A549 (cell line): Measurements from ENCODE around the gene NRXN3.

Source experiments
- CTCF ChIP-seq: fragments of >200 bp; sonication (Bioruptor Twin); formaldehyde crosslinking; IDR thresholded peaks from 3 replicates; pipeline ENCODE4 v1.5.1; 2016
- MAFK ChIP-seq: fragments of 450-650 bp; IDR thresholded peaks from 2 replicates; pipeline ENCODE4 v1.6.1; 2014; ENCODE audit not compliant: partially characterized antibody
- MYC ChIP-seq: IDR thresholded peaks from 2 replicates; pipeline ENCODE4 v1.6.1; 2012; ENCODE audit warnings: mild to moderate bottlenecking, inconsistent platforms, low read length, improper control_type of control experiment, borderline replicate concordance

DNA sequence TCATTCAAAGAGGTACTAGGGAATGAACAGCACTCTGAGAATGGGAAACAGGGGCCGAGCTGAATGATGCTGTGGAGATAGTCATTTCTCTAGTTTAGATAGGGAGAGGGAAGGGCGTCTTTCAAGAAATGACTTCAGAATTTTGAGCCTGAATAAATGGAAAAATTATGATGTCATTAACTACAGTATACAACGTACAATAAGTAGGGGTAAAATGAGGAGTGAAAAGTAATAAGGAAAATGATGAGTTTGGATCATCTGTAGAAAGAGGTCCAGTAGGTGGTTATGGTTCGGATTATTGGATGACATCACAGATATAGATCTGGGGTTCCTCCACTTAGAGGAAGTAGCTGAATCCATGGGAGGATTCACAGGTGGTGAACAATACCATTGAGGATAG lies 1081.1 kb downstream of the NRXN3 start:
- TF ChIP-seq MAFK, result no peak
- TF ChIP-seq CTCF, result no peak
- TF ChIP-seq MYC, result no peak
